ENCODE results near the gene NKAIN1. TPM values are rescaled to one million over a fixed set of nuclear protein-coding genes. Genes with fewer than 3 reads are reported as not detected.

Gene NKAIN1
- total RNA-seq, 2 donors from 2014 or later, result 0.51 to 0.73 TPM

DNA sequence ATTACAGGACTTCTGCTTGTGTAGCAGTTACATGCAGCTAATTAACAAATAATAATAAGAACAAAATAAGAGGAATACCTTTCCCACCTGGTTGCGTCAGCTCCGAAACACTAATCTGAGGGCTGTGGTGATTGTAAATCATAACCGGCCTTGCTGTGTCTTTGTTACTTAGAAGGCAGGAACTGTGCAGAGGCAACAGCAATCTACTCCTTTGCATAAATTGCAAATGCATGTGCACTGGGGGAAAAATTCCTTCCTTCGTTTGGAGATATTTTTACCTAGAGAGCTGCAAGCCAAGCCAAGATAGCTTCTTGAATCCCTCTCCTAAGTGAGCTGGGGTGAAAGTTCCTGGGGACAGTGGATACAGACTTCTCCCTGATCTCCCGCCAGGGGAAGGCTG lies 46.0 kb downstream of the NKAIN1 start:
- WGBS, result 71% methylated on average over 5 of the region's 5 CpGs
- H3K4me1 ChIP-seq (replicated peaks), result no peaks in the 10 kb centered on the region
- intact Hi-C loops (cut with DNase I), result no loop called here
- no peaks in the 10 kb centered on the region for H3K9me3 ChIP-seq
- H3K4me3 ChIP-seq, result no peak overlapping the region
- DNase-seq (ENCODE audit: low spot score), result no peak
- H3K36me3 ChIP-seq, result no peaks in the 10 kb centered on the region
- TF ChIP-seq POLR2AphosphoS5 (IDR thresholded peaks at IDR 0.05) (no peak), CTCF (IDR thresholded peaks at IDR 0.05) (no peak), POLR2A (IDR thresholded peaks at IDR 0.05) (no peak)
- no peaks in the 10 kb centered on the region for H3K27me3 ChIP-seq (replicated peaks; ENCODE audit: insufficient read depth)
- no peak overlapping the region for H3K27ac ChIP-seq

GRCh38 chr1:31191281-31191680 lies 48.4 kb downstream of the NKAIN1 start:
- no peak for DNase-seq (ENCODE audit: low spot score)
- TF ChIP-seq POLR2AphosphoS5 (IDR thresholded peaks at IDR 0.05) (no peak), POLR2A (IDR thresholded peaks at IDR 0.05) (no peak), CTCF (IDR thresholded peaks at IDR 0.05) (no peak)
- Histone ChIP-seq H3K27ac (no peak overlapping the region), H3K27me3 (replicated peaks; ENCODE audit: insufficient read depth) (no peaks in the 10 kb centered on the region), H3K9me3 (no peaks in the 10 kb centered on the region), H3K36me3 (no peaks in the 10 kb centered on the region), H3K4me1 (replicated peaks) (no peaks in the 10 kb centered on the region), H3K4me3 (no peak overlapping the region)
- intact Hi-C loops (cut with DNase I), result no loop called here
- WGBS, result 77% methylated on average over 1 of the region's 1 CpG

DNA sequence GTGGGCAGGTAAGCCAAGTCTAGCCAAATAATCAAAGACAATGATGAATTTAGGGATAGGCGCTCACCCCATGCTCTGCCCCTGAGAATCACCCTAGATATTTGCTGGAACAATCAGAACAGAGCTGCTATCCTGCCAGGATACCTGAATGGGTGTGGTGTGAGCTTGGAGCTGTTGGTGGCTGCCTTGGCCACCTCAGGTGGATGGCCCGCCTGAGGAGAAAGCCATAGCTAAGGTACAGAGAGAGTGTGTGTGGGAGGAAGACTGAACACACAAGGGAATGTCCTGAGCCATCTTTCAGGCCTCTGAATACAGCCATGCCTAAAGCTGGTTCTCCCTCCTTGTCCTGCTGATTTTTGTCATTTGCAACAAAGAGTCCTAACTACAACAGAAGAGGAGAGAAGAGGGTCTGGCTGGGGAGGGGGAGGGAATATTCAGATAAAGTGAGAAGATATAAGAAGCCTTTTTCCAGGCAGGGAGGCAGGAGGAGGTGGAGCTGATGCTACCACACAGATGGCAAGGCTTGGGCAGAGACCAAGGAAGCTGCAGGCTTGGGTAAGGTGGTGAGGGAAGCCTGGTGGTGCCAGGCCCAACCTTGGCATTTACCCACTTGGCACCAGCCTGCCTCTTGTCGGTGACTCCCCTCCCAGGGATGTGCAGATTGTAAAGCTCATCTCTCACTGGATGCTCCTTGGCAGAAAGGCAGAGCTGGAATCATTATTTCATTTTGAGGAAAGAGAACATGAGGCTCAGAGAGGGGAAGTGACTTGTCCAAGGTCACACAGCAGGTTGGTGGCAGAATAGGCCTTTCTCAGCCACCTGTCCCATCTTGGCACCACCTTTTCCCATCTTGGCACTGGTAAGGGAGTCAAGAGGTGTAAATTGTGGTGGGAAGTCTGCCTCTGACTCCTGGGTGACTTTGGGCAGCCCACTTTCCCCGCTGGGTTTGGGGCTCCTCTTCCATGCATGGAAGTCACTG lies 49.7 kb downstream of the NKAIN1 start:
- Histone ChIP-seq H3K4me3 (no peak overlapping the region), H3K4me1 (replicated peaks) (no peaks in the 10 kb centered on the region), H3K27me3 (replicated peaks; ENCODE audit: insufficient read depth) (no peaks in the 10 kb centered on the region), H3K27ac (no peak overlapping the region), H3K9me3 (no peaks in the 10 kb centered on the region), H3K36me3 (no peaks in the 10 kb centered on the region)
- intact Hi-C loops (cut with DNase I), result loop anchor here (10.0 kb wide), 1 partner anchor 355 kb away; no protein-coding TSS in a partner anchor
- TF ChIP-seq CTCF (IDR thresholded peaks at IDR 0.05) (no peak), POLR2A (IDR thresholded peaks at IDR 0.05) (no peak), POLR2AphosphoS5 (IDR thresholded peaks at IDR 0.05) (no peak)
- 85% methylated on average over 4 of the region's 4 CpGs for WGBS
- DNase-seq (ENCODE audit: low spot score), result no peak

- peak; percentile 38 for DNase-seq (ENCODE audit: low spot score)
- H3K36me3 ChIP-seq, result no peaks in the 10 kb centered on the region
- no peak overlapping the region for H3K4me3 ChIP-seq
- H3K4me1 ChIP-seq (replicated peaks), result peaks cover 3% of the 10 kb centered on the region
- intact Hi-C loops (cut with DNase I), result loop anchor here (2.0 to 10.0 kb wide), 3 partner anchors 153 to 361 kb away; no protein-coding TSS in a partner anchor
- TF ChIP-seq POLR2AphosphoS5 (IDR thresholded peaks at IDR 0.05), result no peak
- TF ChIP-seq POLR2A (IDR thresholded peaks at IDR 0.05), result no peak
- TF ChIP-seq CTCF (IDR thresholded peaks at IDR 0.05), result peak; percentile 78 to 84 (median 82)
- no peak overlapping the region for H3K27ac ChIP-seq
- H3K9me3 ChIP-seq, result no peaks in the 10 kb centered on the region
- 43% methylated on average over 6 of the region's 6 CpGs for WGBS
- no peaks in the 10 kb centered on the region for H3K27me3 ChIP-seq (replicated peaks; ENCODE audit: insufficient read depth)
These were observed 55.6 kb downstream of the NKAIN1 start for GRCh38 chr1:31183927-31184554.

Measured in prostate gland (tissue), 2 donors.